Body of pancreas (tissue), 4 donors: ENCODE results near the gene DNAH6. TPM values are rescaled to one million over a fixed set of nuclear protein-coding genes. Genes with fewer than 3 reads are reported as not detected.

Experiments
- ATAC-seq: fragments of 150-250 bp; one replicate; pipeline ENCODE4 v1.9.1; 2016
- DNase-seq, 4 donors: peaks; one replicate each; pipeline ENCODE4 v3.0.0-alpha.2; 2019
- H3K27ac ChIP-seq, 4 donors: fragments of 200-600 bp; sonication (generic); 1 replicate in 3 of 4; 2 replicates in 1 of 4; pipeline versions ENCODE4 v1.5.1 to v1.6.1; 2016 to 2019; ENCODE audit warnings: mild to moderate bottlenecking in 1 of 4, mixed read lengths in 1 of 4, moderate library complexity in 1 of 4
- H3K27me3 ChIP-seq, 2 donors: fragments of 200-600 bp; sonication (generic); one replicate each; pipeline ENCODE4 v1.6.0; 2016; ENCODE audit warnings: mild to moderate bottlenecking in 1 of 2
- H3K36me3 ChIP-seq, 2 donors: fragments of 200-600 bp; sonication (generic); replicated peaks in 1 of 2; 2 replicates each; pipeline ENCODE4 v1.5.1; 2016; ENCODE audit warnings: low read depth in 2 of 2; ENCODE audit not compliant: insufficient read depth in 1 of 2
- H3K4me1 ChIP-seq: fragments of 200-600 bp; sonication (generic); one replicate; pipeline ENCODE4 v1.6.0; 2016
- H3K4me3 ChIP-seq, 2 donors: fragments of 200-600 bp; sonication (generic); 1 replicate in 1 of 2; 2 replicates in 1 of 2; pipeline ENCODE4 v1.5.1; 2016 to 2019
- H3K9me3 ChIP-seq, 3 donors: fragments of 200-600 bp; sonication (generic); 1 replicate in 2 of 3; 2 replicates in 1 of 3; pipeline ENCODE4 v1.5.1; 2016
- POLR2A ChIP-seq, 3 donors: fragments of 450-650 bp; IDR thresholded peaks; one replicate each; pipeline ENCODE4 v1.6.1; 2016; ENCODE audit warnings: antibody characterized with exemption in 3 of 3, mild to moderate bottlenecking in 2 of 3
- WGBS, 2 donors: methylation state at CpG; one replicate each; pipeline ENCODE4 v1.1.5; 2017; 5-methylcytosine and 5-hydroxymethylcytosine counted together
- intact Hi-C: fragments of 100-400 bp; cut with DNase I; formaldehyde crosslinking; loops from one replicate; pipeline ENCODE4 v1.15.1; 2023
- total RNA-seq, 2 donors: library from RNA; depleted of rRNA; stranded (reverse); fragments of >200 nt; gene quantifications; one replicate each; pipeline ENCODE4 v1.1.0, GENCODE V29; 2016
- TF ChIP-seq, protein P1 (sequence below), 7 experiments: fragments of 450-650 bp in 4 of 7; fragments of 200-600 bp in 3 of 7; sonication (generic) in 3 of 7; IDR thresholded peaks; one replicate each; pipeline ENCODE4 v1.5.1; 2016 to 2019; ENCODE audit warnings: antibody characterized with exemption in 7 of 7

DNAH6 gene
- total RNA-seq, 2 donors from 2014 or later = 1.3 to 2.6 TPM

DNA sequence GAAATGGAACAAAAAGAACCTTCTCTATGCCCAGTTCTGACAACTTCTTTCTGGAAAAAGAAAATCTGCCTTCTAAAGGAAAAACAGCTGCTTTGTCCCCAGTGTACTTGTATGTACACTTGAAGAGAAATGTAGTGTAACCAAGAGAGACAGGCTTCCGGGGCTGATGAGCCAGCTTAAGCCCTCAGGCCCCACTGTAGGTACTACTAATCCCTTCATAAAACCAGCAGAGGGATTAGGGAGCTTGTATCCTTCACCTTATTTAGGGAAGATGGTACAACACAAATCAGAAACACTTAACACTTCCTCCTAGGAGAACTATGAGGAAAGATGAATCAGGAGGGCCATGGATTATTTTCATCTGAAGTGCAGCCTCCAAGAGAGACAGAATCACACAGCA lies 38.4 kb upstream of the DNAH6 start:
- H3K27me3 ChIP-seq = no peaks in the 10 kb centered on the region
- ATAC-seq (no peak), DNase-seq (no peak)
- 94 to 100% methylated on average over 1 of the region's 1 CpG for WGBS, 2 donors
- TF ChIP-seq, protein P1, sequence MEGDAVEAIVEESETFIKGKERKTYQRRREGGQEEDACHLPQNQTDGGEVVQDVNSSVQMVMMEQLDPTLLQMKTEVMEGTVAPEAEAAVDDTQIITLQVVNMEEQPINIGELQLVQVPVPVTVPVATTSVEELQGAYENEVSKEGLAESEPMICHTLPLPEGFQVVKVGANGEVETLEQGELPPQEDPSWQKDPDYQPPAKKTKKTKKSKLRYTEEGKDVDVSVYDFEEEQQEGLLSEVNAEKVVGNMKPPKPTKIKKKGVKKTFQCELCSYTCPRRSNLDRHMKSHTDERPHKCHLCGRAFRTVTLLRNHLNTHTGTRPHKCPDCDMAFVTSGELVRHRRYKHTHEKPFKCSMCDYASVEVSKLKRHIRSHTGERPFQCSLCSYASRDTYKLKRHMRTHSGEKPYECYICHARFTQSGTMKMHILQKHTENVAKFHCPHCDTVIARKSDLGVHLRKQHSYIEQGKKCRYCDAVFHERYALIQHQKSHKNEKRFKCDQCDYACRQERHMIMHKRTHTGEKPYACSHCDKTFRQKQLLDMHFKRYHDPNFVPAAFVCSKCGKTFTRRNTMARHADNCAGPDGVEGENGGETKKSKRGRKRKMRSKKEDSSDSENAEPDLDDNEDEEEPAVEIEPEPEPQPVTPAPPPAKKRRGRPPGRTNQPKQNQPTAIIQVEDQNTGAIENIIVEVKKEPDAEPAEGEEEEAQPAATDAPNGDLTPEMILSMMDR (IDR thresholded peaks at IDR 0.05) = no peak
- TF ChIP-seq POLR2A (IDR thresholded peaks at IDR 0.05) = no peak
- peaks cover 0 to 11% (median 0%) of the 10 kb centered on the region in 3 donors for H3K9me3 ChIP-seq
- intact Hi-C loops = no loop called here
- H3K4me3 ChIP-seq = no peak overlapping the region
- H3K36me3 ChIP-seq = no peaks in the 10 kb centered on the region
- peaks cover 21% of the 10 kb centered on the region for H3K4me1 ChIP-seq
- no peak overlapping the region for H3K27ac ChIP-seq

DNA sequence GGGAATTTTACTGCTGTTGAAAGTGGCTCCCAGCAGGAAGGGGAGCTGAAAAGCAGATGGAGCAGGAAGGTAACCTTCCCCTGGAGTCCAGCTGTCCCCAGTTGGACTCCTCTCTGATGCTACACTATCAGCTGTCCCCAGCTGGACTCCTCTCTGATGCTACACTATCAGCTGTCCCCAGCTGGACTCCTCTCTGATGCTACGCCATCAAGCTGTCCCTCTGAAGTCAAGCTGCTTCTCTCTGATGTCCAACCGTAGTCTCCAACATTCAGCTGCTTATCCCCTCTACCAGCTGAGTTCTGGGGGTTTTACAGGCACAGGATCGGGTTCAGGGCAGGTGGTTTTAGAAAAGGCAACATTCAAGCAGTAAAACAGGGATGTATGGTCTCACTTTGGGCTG lies 37.4 kb upstream of the DNAH6 start:
- 93 to 96% methylated on average over 3 of the region's 3 CpGs for WGBS, 2 donors
- Histone ChIP-seq H3K4me1 (peaks cover 16% of the 10 kb centered on the region), H3K27me3 (no peaks in the 10 kb centered on the region), H3K27ac (no peak overlapping the region), H3K9me3 (peaks cover 0 to 11% (median 0%) of the 10 kb centered on the region in 3 donors), H3K36me3 (no peaks in the 10 kb centered on the region), H3K4me3 (no peak overlapping the region)
- intact Hi-C loops = no loop called here
- DNase-seq (no peak), ATAC-seq (no peak)
- TF ChIP-seq, protein P1 (IDR thresholded peaks at IDR 0.05) = no peak
- TF ChIP-seq POLR2A (IDR thresholded peaks at IDR 0.05) = no peak

DNA sequence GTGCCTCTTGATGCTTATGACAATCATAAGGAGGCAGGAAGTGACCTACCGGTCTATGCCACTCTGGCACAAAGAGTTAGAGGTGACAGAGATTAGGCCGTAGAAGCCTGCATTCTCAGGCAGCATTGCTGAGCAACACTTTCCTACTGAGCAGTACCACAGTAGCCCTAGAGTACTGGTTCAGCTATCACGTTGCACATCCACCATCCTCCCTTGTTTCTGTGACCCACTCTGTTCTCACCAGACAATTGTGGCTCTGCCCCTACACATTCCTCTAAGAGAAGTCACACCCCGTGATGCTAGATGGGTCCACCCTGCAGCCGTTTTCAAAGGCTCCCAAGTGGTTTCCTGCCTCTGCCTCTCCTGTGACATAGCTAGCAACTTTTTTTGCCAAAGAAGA lies 34.6 kb upstream of the DNAH6 start:
- intact Hi-C loops = no loop called here
- TF ChIP-seq, protein P1 (IDR thresholded peaks at IDR 0.05) = no peak
- no peak for TF ChIP-seq POLR2A (IDR thresholded peaks at IDR 0.05)
- Histone ChIP-seq H3K27ac (no peak overlapping the region), H3K27me3 (no peaks in the 10 kb centered on the region), H3K4me3 (no peak overlapping the region), H3K4me1 (peaks cover 26% of the 10 kb centered on the region), H3K9me3 (peaks cover 0 to 11% (median 0%) of the 10 kb centered on the region in 3 donors), H3K36me3 (no peaks in the 10 kb centered on the region)
- WGBS, 2 donors = 62 to 77% methylated on average over 5 of the region's 5 CpGs
- ATAC-seq (no peak), DNase-seq (no peak)

DNA sequence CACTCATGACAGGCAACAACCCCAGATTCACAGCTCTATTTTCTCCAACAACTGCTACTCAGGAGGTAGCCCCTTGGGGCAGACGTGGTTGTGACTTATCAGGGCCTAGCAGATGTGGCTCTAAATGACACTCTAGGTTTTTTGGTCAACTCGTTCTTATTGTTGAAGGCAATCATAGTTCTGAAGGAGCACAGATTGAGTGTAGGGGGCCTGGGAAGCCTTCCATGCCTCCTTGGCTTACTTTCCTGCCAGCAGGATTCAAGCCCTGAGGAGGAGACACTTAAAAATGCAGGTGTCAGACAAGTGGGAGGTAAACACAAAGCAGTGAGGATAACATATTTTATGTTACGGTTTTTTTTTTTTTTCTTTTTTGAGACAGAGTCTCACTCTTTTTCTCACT lies 33.7 kb upstream of the DNAH6 start:
- H3K4me3 ChIP-seq = no peak overlapping the region
- peaks cover 35% of the 10 kb centered on the region for H3K4me1 ChIP-seq
- H3K9me3 ChIP-seq = peaks cover 0 to 2% (median 0%) of the 10 kb centered on the region in 3 donors
- no peaks in the 10 kb centered on the region for H3K27me3 ChIP-seq
- ATAC-seq = no peak
- no peak overlapping the region for H3K27ac ChIP-seq
- DNase-seq = no peak
- intact Hi-C loops = no loop called here
- 65 to 69% methylated on average over 3 of the region's 3 CpGs for WGBS, 2 donors
- TF ChIP-seq POLR2A (IDR thresholded peaks at IDR 0.05) = no peak
- TF ChIP-seq, protein P1 (IDR thresholded peaks at IDR 0.05) = no peak
- no peaks in the 10 kb centered on the region for H3K36me3 ChIP-seq

DNA sequence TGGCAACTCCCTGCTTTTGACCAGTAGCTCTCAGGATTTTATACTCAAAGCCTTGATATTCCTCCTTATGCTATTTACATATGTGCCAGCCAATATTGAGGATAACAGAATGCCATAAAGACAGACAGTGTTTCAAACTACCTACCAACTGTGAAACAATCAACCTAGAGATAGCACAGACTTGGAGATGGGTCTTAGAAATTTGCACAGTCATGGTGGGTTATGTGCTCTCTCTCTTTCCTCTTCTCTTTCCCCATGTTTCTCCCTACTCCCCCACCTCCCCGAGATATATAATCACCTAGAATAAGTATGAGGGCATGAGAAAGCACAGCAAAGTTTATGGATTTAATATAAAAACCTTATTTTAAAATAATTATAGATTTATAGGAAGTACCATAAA lies 33.0 kb upstream of the DNAH6 start:
- no peak for TF ChIP-seq POLR2A (IDR thresholded peaks at IDR 0.05)
- TF ChIP-seq, protein P1 (IDR thresholded peaks at IDR 0.05) = no peak
- Histone ChIP-seq H3K27me3 (no peaks in the 10 kb centered on the region), H3K36me3 (no peaks in the 10 kb centered on the region), H3K9me3 (no peaks in the 10 kb centered on the region), H3K4me1 (peaks cover 37% of the 10 kb centered on the region), H3K27ac (no peak overlapping the region), H3K4me3 (no peak overlapping the region)
- DNase-seq = no peak
- WGBS, 2 donors = 63 to 80% methylated on average over 1 of the region's 1 CpG
- intact Hi-C loops = no loop called here
- no peak for ATAC-seq
